Endodermal cell (in vitro differentiated cells): ENCODE results near the gene ATN1. TPM values are rescaled to one million over a fixed set of nuclear protein-coding genes. Genes with fewer than 3 reads are reported as not detected.
"Not testable (repeated sequence)": the region's sequence is repeated elsewhere in the genome, so short reads cannot be mapped to it uniquely, and the experiment has no call there.

Experiments used
- DNase-seq: peaks from one replicate; pipeline ENCODE4 v3.0.0-alpha.2; 2017
- H3K27ac ChIP-seq: 2 replicates; pipeline ENCODE4 v1.5.1; 2013; ENCODE audit warnings: mild to moderate bottlenecking, low read depth, low read length, moderate library complexity
- H3K27me3 ChIP-seq: 2 replicates; pipeline ENCODE4 v1.6.1; 2013; ENCODE audit warnings: mild to moderate bottlenecking, low read length, moderate library complexity; ENCODE audit not compliant: insufficient read depth, control insufficient read depth, poor library complexity, severe bottlenecking
- H3K36me3 ChIP-seq: 2 replicates; pipeline ENCODE4 v1.7.0; 2013; ENCODE audit warnings: mild to moderate bottlenecking, low read length, moderate library complexity; ENCODE audit not compliant: control insufficient read depth, insufficient read depth
- H3K4me1 ChIP-seq: one replicate; pipeline ENCODE4 v1.7.0; 2013; ENCODE audit warnings: low read length; ENCODE audit not compliant: control insufficient read depth, insufficient read depth
- H3K4me3 ChIP-seq: 2 replicates; pipeline ENCODE4 v1.5.1; 2013; ENCODE audit warnings: mild to moderate bottlenecking, low read length, moderate library complexity
- H3K9ac ChIP-seq: 2 replicates; pipeline ENCODE4 v1.6.1; 2013; ENCODE audit warnings: mild to moderate bottlenecking, low read length, moderate library complexity; ENCODE audit not compliant: poor library complexity, severe bottlenecking; ENCODE audit errors: extremely low read depth
- H3K9me3 ChIP-seq: 2 replicates; pipeline ENCODE4 v1.6.1; 2013; ENCODE audit warnings: mild to moderate bottlenecking, low read length, moderate library complexity; ENCODE audit not compliant: control insufficient read depth
- H3K27ac Mint-ChIP-seq: 2 replicates; pipeline ENCODE4 v1.8.0; 2020; ENCODE audit warnings: mixed read lengths
- H3K27me3 Mint-ChIP-seq: 2 replicates; pipeline ENCODE4 v1.8.0; 2021; ENCODE audit warnings: mild to moderate bottlenecking, mixed read lengths; ENCODE audit not compliant: insufficient read depth
- H3K36me3 Mint-ChIP-seq: 2 replicates; pipeline ENCODE4 v1.8.0; 2020; ENCODE audit warnings: low read depth, mixed read lengths
- H3K4me1 Mint-ChIP-seq: 2 replicates; pipeline ENCODE4 v1.8.0; 2020; ENCODE audit warnings: mixed read lengths
- H3K4me3 Mint-ChIP-seq: 2 replicates; pipeline ENCODE4 v1.8.0; 2020; ENCODE audit warnings: mild to moderate bottlenecking, moderate library complexity, mixed read lengths
- H3K9me3 Mint-ChIP-seq: 2 replicates; pipeline ENCODE4 v1.8.0; 2020; ENCODE audit warnings: mild to moderate bottlenecking, mixed read lengths
- CTCF ChIP-seq: fragments of 200-600 bp; sonication (generic); conservative IDR thresholded peaks from 2 replicates; pipeline ENCODE4 v1.5.0; 2021; ENCODE audit warnings: antibody characterized with exemption, mild to moderate bottlenecking
- WGBS, 2 experiments: methylation state at CpG; one replicate each; pipeline versions ENCODE4 v1.1.5 to v1.1.7; 2013; ENCODE audit warnings: missing lambda C conversion rate in 2 of 2, mixed read lengths in 1 of 2; ENCODE audit not compliant: insufficient coverage in 1 of 2, insufficient read length in 1 of 2; 5-methylcytosine and 5-hydroxymethylcytosine counted together
- long read RNA-seq, 4 experiments: library from polyadenylated mRNA in 2 of 4; library from RNA in 1 of 4; library from capped mRNA in 1 of 4; stranded (forward) in 3 of 4; unstranded in 1 of 4; transcript quantifications; one replicate each; pipeline ENCODE4 v2.0.0, GENCODE V29; 2020 to 2021; ENCODE audit warnings: inconsistent platforms in 1 of 4
- polyA plus RNA-seq, 2 experiments: library from polyadenylated mRNA; stranded (reverse); fragments of 50-300 nt; gene quantifications; one replicate each; pipeline ENCODE4 v1.2.3, GENCODE V29; 2013
- total RNA-seq, 2 donors: library from RNA; stranded (reverse); fragmentation: NEBNext Ultra II Directional in 1 of 2; extraction: Animal tissue kit (Norgen Biotek cat#: 25700) in 1 of 2; gene quantifications; 2 replicates in 1 of 2; 3 replicates in 1 of 2; pipeline ENCODE4 v1.2.1, GENCODE V29; 2021

The ATN1 gene
- 100 to 1,000 TPM; 111 to 244 TPM for total RNA-seq
- 157 TPM for polyA plus RNA-seq (2013, experiment 1 of 2)
- polyA plus RNA-seq (2013, experiment 2 of 2) = 139 TPM
- long read RNA-seq, experiment 1, partial matches to known transcripts = 31 of 36 reads
- long read RNA-seq, experiment 1, other reads (novel, unspliced or antisense) = 5 of 36 reads
- long read RNA-seq, experiment 2, partial matches to known transcripts = 31 of 42 reads
- long read RNA-seq, experiment 2, other reads (novel, unspliced or antisense) = 11 of 42 reads
- long read RNA-seq, experiment 3, partial matches to known transcripts = 16 of 24 reads
- long read RNA-seq, experiment 3, other reads (novel, unspliced or antisense) = 8 of 24 reads
- long read RNA-seq, experiment 4, partial matches to known transcripts = 3 of 3 reads
- long read RNA-seq, experiment 4, other reads (novel, unspliced or antisense) = 0 of 3 reads

- Mint-ChIP-seq H3K4me3 (peak within 1 kb of the TSS; percentile 98), H3K36me3 (peaks cover 8% of the 10 kb centered on the region), H3K27ac (peak within 1 kb of the TSS; percentile 95), H3K4me1 (peaks cover 58% of the 10 kb centered on the region), H3K27me3 (no peaks in the 10 kb centered on the region), H3K9me3 (no peaks in the 10 kb centered on the region)
- peak; percentile 95 for DNase-seq
- H3K27me3 ChIP-seq = no peaks in the 10 kb centered on the region
- H3K9ac ChIP-seq = peak within 1 kb of the TSS; percentile 77
- H3K9me3 ChIP-seq = no peaks in the 10 kb centered on the region
- no peaks in the 10 kb centered on the region for H3K36me3 ChIP-seq
- WGBS, 2 experiments = 0% methylated on average over 5 to 66 of the region's 66 CpGs
- H3K27ac ChIP-seq = peak within 1 kb of the TSS; percentile 94
- peaks cover 9% of the 10 kb centered on the region for H3K4me1 ChIP-seq
- peak within 1 kb of the TSS; percentile 94 for H3K4me3 ChIP-seq
- TF ChIP-seq CTCF = no peak
These were observed at the start of gene ATN1 for GRCh38 chr12:6927379-6928021. Gene ATN1, plus strand, starts transcription at chr12:6927959. Its CDS starts 6,043 bp downstream, at chr12:6934002.

- not testable (repeated sequence) for DNase-seq, H3K4me1 ChIP-seq, H3K9ac ChIP-seq, H3K9me3 ChIP-seq, H3K4me3 ChIP-seq, H3K27me3 ChIP-seq, H3K27ac ChIP-seq, H3K9me3 Mint-ChIP-seq, H3K27me3 Mint-ChIP-seq, H3K4me3 Mint-ChIP-seq, H3K4me1 Mint-ChIP-seq
- peak overlapping the region; percentile 68 for H3K27ac Mint-ChIP-seq
- 92 to 97% methylated on average over 10 of the region's 11 CpGs for WGBS, 2 experiments
- H3K36me3 Mint-ChIP-seq = peaks cover 52% of the 10 kb centered on the region
- H3K36me3 ChIP-seq = peaks cover 22% of the 10 kb centered on the region
These were observed 47.9 kb upstream of the ATN1 start for GRCh38 chr12:6879824-6880223.

GRCh38 chr12:6883252-6883651, 44.5 kb upstream of the ATN1 start:
- no peaks in the 10 kb centered on the region for H3K27me3 ChIP-seq
- no peak overlapping the region for H3K27ac ChIP-seq
- H3K9ac ChIP-seq = no peak overlapping the region
- no peak for DNase-seq
- 97 to 100% methylated on average over 2 to 5 of the region's 5 CpGs for WGBS, 2 experiments
- peaks cover 4% of the 10 kb centered on the region for H3K4me1 ChIP-seq
- H3K27me3 Mint-ChIP-seq = no peaks in the 10 kb centered on the region
- no peaks in the 10 kb centered on the region for H3K9me3 ChIP-seq
- no peaks in the 10 kb centered on the region for H3K9me3 Mint-ChIP-seq
- H3K27ac Mint-ChIP-seq = no peak overlapping the region
- H3K4me1 Mint-ChIP-seq = peaks cover 33% of the 10 kb centered on the region
- peaks cover 25% of the 10 kb centered on the region for H3K36me3 ChIP-seq
- H3K4me3 Mint-ChIP-seq = no peak overlapping the region
- no peak for TF ChIP-seq CTCF
- H3K4me3 ChIP-seq = no peak overlapping the region
- peaks cover 42% of the 10 kb centered on the region for H3K36me3 Mint-ChIP-seq
